Measurements from ENCODE around the gene SPPL3.

DNA sequence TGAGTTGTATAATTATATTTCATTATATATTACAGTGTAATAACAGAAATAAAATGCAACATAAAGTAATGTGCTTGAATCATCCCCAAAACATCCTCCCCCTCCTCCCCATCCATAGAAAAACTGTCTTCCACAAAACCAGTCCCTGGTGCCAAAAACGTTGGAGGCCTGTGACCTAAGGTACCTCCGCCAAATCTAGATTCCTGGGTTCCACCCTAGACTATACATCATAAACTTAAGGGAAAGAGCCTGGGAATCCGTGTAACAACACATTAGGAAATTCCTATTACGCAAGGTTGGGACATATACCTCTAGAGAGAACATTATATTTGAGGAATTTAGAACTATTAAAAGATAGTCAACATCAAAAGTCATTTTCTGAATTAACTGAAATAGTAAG, 38.0 kb downstream of the SPPL3 start:
- TF ChIP-seq, protein P1, sequence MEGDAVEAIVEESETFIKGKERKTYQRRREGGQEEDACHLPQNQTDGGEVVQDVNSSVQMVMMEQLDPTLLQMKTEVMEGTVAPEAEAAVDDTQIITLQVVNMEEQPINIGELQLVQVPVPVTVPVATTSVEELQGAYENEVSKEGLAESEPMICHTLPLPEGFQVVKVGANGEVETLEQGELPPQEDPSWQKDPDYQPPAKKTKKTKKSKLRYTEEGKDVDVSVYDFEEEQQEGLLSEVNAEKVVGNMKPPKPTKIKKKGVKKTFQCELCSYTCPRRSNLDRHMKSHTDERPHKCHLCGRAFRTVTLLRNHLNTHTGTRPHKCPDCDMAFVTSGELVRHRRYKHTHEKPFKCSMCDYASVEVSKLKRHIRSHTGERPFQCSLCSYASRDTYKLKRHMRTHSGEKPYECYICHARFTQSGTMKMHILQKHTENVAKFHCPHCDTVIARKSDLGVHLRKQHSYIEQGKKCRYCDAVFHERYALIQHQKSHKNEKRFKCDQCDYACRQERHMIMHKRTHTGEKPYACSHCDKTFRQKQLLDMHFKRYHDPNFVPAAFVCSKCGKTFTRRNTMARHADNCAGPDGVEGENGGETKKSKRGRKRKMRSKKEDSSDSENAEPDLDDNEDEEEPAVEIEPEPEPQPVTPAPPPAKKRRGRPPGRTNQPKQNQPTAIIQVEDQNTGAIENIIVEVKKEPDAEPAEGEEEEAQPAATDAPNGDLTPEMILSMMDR (IDR thresholded peaks at IDR 0.05 in 8 of 11, conservative IDR thresholded peaks at IDR 0.05 in 3 of 11), result no peak
- TF ChIP-seq POLR2A (IDR thresholded peaks at IDR 0.05), result no peak
